ENCODE results near the gene ACTR1B.
"Not testable (repeated sequence)": the region's sequence is repeated elsewhere in the genome, so short reads cannot be mapped to it uniquely, and the experiment has no call there.

The ACTR1B gene

GRCh38 chr2:97615746-97616145 is 48.1 kb downstream of the ACTR1B start:
- DNase-seq (ENCODE audit: low read depth in 2 of 2) = not testable (repeated sequence)

- DNase-seq (ENCODE audit: low read depth in 2 of 2) = not testable (repeated sequence)
Measured at GRCh38 chr2:97611895-97612294, 51.9 kb downstream of the ACTR1B start.

- DNase-seq (ENCODE audit: low read depth in 2 of 2) = not testable (repeated sequence)
Measured at GRCh38 chr2:97608745-97609144, 55.1 kb downstream of the ACTR1B start.

Data from fibroblast of skin of left quadriceps (primary cell).